Measurements from ENCODE around the gene SSMEM1. TPM values are rescaled to one million over a fixed set of nuclear protein-coding genes. Genes with fewer than 3 reads are reported as not detected.
"Not testable (repeated sequence)": the region's sequence is repeated elsewhere in the genome, so short reads cannot be mapped to it uniquely, and the experiment has no call there.

The SSMEM1 gene
- total RNA-seq, 4 donors from 2014 or later = not detected

DNA sequence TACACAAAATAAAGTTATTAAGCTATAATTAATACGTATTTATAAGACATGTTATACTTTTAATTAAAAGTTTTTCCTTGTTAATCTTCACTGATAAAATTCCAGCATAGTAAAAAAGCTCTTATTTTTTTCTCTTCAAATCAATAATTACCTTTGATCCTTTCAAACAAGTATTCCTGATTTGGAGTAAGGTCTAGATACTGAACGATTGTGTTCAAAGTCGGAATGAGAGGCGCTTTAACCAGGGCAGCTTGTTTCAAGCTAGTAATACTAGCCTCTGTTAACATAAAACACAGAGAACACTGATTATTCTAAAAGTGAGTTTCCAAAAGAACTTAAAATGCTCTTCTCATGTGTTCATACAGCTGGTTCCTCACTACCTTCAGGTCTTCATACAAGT lies 29.4 kb upstream of the SSMEM1 start:
- no peak for TF ChIP-seq POLR2A (IDR thresholded peaks at IDR 0.05)
- TF ChIP-seq, protein P1, sequence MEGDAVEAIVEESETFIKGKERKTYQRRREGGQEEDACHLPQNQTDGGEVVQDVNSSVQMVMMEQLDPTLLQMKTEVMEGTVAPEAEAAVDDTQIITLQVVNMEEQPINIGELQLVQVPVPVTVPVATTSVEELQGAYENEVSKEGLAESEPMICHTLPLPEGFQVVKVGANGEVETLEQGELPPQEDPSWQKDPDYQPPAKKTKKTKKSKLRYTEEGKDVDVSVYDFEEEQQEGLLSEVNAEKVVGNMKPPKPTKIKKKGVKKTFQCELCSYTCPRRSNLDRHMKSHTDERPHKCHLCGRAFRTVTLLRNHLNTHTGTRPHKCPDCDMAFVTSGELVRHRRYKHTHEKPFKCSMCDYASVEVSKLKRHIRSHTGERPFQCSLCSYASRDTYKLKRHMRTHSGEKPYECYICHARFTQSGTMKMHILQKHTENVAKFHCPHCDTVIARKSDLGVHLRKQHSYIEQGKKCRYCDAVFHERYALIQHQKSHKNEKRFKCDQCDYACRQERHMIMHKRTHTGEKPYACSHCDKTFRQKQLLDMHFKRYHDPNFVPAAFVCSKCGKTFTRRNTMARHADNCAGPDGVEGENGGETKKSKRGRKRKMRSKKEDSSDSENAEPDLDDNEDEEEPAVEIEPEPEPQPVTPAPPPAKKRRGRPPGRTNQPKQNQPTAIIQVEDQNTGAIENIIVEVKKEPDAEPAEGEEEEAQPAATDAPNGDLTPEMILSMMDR (IDR thresholded peaks at IDR 0.05) = no peak
- no peak for DNase-seq (ENCODE audit: low spot score in 2 of 2)
- WGBS, 2 donors = 90 to 94% methylated on average over 4 of the region's 4 CpGs
- intact Hi-C loops (cut with DNase I; ENCODE audit: low total_unique reads) = no loop called here
- no peak overlapping the region for H3K4me3 ChIP-seq (ENCODE audit: low read depth, poor library complexity, severe bottlenecking)

DNA sequence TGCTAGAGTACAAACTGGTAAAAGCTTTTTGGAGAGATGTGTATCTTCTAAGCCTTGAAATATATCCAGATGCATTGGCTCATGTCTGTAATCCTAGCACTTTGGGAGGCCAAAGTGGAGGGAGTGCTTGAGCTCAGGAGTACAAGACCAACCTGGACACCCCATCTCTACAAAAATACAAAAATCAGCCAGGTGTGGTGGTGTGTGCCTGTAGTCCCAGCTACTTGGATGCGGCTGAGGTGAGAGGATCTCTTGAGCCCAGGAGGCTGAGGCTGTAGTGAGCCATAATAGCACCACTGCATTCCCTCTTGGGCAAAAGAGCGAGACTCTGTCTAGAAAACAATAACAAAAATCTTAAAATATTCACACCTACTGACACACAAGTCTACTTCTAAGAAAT lies 28.0 kb upstream of the SSMEM1 start:
- no peak for DNase-seq (ENCODE audit: low spot score in 2 of 2)
- TF ChIP-seq, protein P1 (IDR thresholded peaks at IDR 0.05) = no peak
- no peak for TF ChIP-seq POLR2A (IDR thresholded peaks at IDR 0.05)
- intact Hi-C loops (cut with DNase I; ENCODE audit: low total_unique reads) = no loop called here
- 98 to 100% methylated on average over 2 of the region's 2 CpGs for WGBS, 2 donors
- H3K4me3 ChIP-seq (ENCODE audit: low read depth, poor library complexity, severe bottlenecking) = no peak overlapping the region

DNA sequence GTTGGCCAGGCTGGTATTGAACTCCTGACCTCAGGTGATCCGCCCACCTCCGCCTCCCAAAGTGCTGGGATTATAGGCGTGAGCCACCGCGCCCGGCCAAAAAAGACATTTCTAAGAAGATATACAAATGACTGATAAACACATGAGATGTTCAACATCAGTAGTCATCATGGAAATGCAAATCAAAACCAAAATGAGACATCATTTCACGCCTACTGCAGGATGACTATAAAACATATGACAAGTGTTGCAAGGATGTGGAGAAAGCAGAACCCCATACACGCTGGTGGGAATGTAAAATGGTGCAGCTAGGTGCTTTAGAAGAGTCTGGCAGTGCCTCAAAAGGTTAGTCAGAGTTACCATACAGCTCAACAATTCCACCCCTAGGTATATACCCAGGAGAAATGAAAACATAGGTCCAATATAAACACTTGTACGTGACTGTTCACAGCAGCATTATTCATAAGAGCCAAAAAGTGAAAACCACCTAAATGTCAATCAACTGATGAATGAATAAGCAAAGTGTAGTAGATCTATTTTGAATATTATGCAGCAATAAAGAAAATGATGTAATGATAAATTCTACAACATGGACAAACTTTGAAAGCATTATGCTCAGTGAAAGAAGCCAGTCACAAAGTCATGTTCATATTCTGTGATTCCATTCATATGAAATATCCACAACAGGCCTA lies 26.9 kb upstream of the SSMEM1 start:
- intact Hi-C loops (cut with DNase I; ENCODE audit: low total_unique reads) = no loop called here
- 91 to 93% methylated on average over 9 of the region's 9 CpGs for WGBS, 2 donors
- DNase-seq (ENCODE audit: low spot score in 2 of 2) = no peak
- TF ChIP-seq, protein P1 (IDR thresholded peaks at IDR 0.05) = no peak
- TF ChIP-seq POLR2A (IDR thresholded peaks at IDR 0.05) = no peak
- no peak overlapping the region for H3K4me3 ChIP-seq (ENCODE audit: low read depth, poor library complexity, severe bottlenecking)

DNA sequence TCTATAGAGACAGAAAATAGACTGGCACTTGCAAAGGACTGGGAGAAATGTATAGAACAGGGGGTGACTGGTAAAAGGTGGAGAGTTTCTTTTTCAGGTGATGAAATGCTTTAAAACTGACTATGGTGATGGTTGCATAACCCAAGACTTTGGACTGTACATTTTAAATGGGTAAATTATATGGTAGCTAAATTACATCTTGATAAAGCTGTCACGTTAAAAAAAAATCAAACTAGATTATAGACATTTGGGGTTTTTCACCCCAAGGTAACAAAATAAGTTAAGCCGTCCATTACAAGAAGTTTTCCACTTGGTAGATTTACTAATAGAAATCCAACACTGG lies 26.4 kb upstream of the SSMEM1 start:
- no peak for TF ChIP-seq POLR2A (IDR thresholded peaks at IDR 0.05)
- TF ChIP-seq, protein P1 (IDR thresholded peaks at IDR 0.05) = no peak

DNA sequence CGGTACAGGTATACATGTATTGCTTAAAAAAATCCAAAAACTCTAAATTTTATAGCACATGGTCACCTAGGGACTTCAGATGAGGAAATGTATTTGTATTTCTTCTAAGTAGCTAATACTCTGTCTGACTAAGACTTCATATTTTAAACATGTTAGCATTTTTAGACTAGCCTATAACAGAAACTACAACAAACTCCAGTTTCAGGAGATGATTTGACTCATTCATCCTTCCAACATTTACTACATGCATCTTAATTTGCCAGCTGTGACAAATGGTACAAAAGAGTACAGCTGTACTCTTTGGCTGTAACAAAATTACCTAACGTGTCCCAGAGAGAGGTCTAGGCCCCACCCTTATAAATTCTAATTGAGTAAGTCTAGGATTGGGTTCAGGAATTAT lies 24.7 kb upstream of the SSMEM1 start:
- no peak for DNase-seq (ENCODE audit: low spot score in 2 of 2)
- no peak overlapping the region for H3K4me3 ChIP-seq (ENCODE audit: low read depth, poor library complexity, severe bottlenecking)
- WGBS, 2 donors = 69 to 80% methylated on average over 2 of the region's 2 CpGs
- TF ChIP-seq, protein P1 (IDR thresholded peaks at IDR 0.05) = no peak
- no peak for TF ChIP-seq POLR2A (IDR thresholded peaks at IDR 0.05)
- intact Hi-C loops (cut with DNase I; ENCODE audit: low total_unique reads) = no loop called here

More for the DNA sequence above, 26.4 kb upstream of the SSMEM1 start:
- 88 to 93% methylated on average over 2 of the region's 2 CpGs for WGBS, 2 donors
- DNase-seq (ENCODE audit: low spot score in 2 of 2) = no peak
- no peak overlapping the region for H3K4me3 ChIP-seq (ENCODE audit: low read depth, poor library complexity, severe bottlenecking)
- intact Hi-C loops (cut with DNase I; ENCODE audit: low total_unique reads) = no loop called here

DNA sequence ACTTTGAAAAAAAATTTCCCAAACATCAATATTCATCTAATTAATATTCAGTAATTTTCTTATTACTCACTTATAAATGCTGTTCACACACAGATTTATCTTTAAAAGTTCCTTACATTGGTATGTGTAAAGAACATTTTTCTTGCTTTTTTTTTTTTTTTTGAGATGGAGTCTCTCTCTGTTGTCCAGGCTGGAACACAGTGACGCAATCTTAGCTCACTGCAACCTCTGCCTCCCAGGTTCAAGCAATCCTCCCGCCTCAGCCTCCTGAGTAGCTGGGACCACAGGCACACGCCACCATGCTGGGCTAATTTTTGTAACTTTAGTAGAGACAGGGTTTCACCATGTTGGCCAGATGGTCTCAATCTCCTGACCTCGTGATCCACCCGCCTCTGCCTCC lies 23.3 kb upstream of the SSMEM1 start:
- intact Hi-C loops (cut with DNase I; ENCODE audit: low total_unique reads); H3K4me3 ChIP-seq (ENCODE audit: low read depth, poor library complexity, severe bottlenecking); DNase-seq (ENCODE audit: low spot score in 2 of 2): not testable (repeated sequence)
- WGBS, 2 donors = 90 to 93% methylated on average over 5 of the region's 5 CpGs

All from lower leg skin (tissue), 4 donors.